Peyer's patch (tissue), 4 donors: ENCODE results near the gene TBC1D2B.

Experiments used
- CTCF ChIP-seq, 6 experiments: fragments of 450-650 bp in 4 of 6; fragments of 200-600 bp in 2 of 6; sonication (generic) in 1 of 6; IDR thresholded peaks; one replicate each; pipeline ENCODE4 v1.5.1; 2017 to 2019; ENCODE audit warnings: antibody characterized with exemption in 6 of 6, mild to moderate bottlenecking in 3 of 6, moderate library complexity in 1 of 6
- POLR2A ChIP-seq, 2 donors: fragments of 450-650 bp; IDR thresholded peaks; one replicate each; pipeline ENCODE4 v1.5.1; 2017; ENCODE audit warnings: antibody characterized with exemption in 2 of 2, mild to moderate bottlenecking in 2 of 2, moderate library complexity in 2 of 2

- TF ChIP-seq POLR2A (IDR thresholded peaks at IDR 0.05) = no peak
- no peak for TF ChIP-seq CTCF (IDR thresholded peaks at IDR 0.05)
Observed at GRCh38 chr15:77969055-77969454, 108.5 kb downstream of the TBC1D2B start.
